SJSA1 (cell line): ENCODE results near the gene FOXL1. TPM values are rescaled to one million over a fixed set of nuclear protein-coding genes. Genes with fewer than 3 reads are reported as not detected.

Source experiments
- DNase-seq, 2 experiments: peaks; one replicate each; pipeline ENCODE4 v3.0.0-alpha.2; 2015 to 2020; ENCODE audit warnings: low spot score in 2 of 2, low read depth in 1 of 2
- H3K27ac ChIP-seq: fragments of 250-450 bp; sonication (Bioruptor Pico); 2 replicates; pipeline ENCODE4 v1.5.1; 2020; ENCODE audit warnings: mild to moderate bottlenecking, moderate library complexity
- H3K27me3 ChIP-seq: fragments of 250-450 bp; sonication (Bioruptor Pico); replicated peaks from 2 replicates; pipeline ENCODE4 v1.5.1; 2020; ENCODE audit warnings: mild to moderate bottlenecking, moderate library complexity
- H3K36me3 ChIP-seq: fragments of 250-450 bp; sonication (Bioruptor Pico); 2 replicates; pipeline ENCODE4 v1.5.1; 2020; ENCODE audit warnings: mild to moderate bottlenecking
- H3K4me1 ChIP-seq: fragments of 250-450 bp; sonication (Bioruptor Pico); replicated peaks from 2 replicates; pipeline ENCODE4 v1.6.1; 2021; ENCODE audit warnings: mild to moderate bottlenecking
- H3K4me3 ChIP-seq: fragments of 250-450 bp; sonication (Bioruptor Pico); 2 replicates; pipeline ENCODE4 v1.5.1; 2020; ENCODE audit warnings: mild to moderate bottlenecking
- H3K9me3 ChIP-seq: fragments of 250-450 bp; sonication (Bioruptor Pico); replicated peaks from 2 replicates; pipeline ENCODE4 v1.5.1; 2020; ENCODE audit warnings: mild to moderate bottlenecking
- total RNA-seq: library from RNA; depleted of rRNA; stranded (reverse); fragments of >200 nt; shearing (Covaris generic); gene quantifications from 2 replicates; pipeline ENCODE4 v1.2.3, GENCODE V29; 2014

FOXL1 gene
- total RNA-seq, 1 experiment from 2014 or later = 43.2 TPM

DNA sequence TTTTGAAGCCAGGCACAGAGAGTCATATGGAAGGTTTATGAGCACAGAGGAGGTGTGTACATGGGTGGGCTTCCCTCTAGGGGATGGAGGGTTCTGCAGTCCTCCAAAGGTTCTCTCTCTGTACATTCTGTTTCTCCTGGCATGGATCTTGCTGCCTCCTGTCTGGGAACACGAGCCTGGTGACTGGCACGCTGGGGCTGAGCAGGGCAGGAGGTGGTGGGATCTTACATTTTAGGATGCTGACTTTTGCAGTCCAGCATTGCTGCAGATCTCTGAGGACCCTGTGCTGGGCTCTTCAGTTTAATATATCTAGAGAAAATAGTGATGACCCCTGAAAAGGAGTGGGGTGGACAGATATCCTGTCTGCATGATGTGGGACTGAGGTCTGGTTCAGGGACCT lies 23.0 kb downstream of the FOXL1 start:
- DNase-seq = peak in 1 of 2 experiments; percentile 25
- Histone ChIP-seq H3K27me3 (no peaks in the 10 kb centered on the region), H3K4me1 (no peaks in the 10 kb centered on the region), H3K27ac (no peak overlapping the region), H3K36me3 (no peaks in the 10 kb centered on the region), H3K9me3 (no peaks in the 10 kb centered on the region), H3K4me3 (no peak overlapping the region)

GRCh38 chr16:86602521-86602920 lies 24.2 kb downstream of the FOXL1 start:
- H3K4me1 ChIP-seq = peaks cover under 1% of the 10 kb centered on the region; the same call in 1 of the 2 replicates
- no peaks in the 10 kb centered on the region for H3K27me3 ChIP-seq
- DNase-seq = no peak
- H3K27ac ChIP-seq = no peak overlapping the region
- no peaks in the 10 kb centered on the region for H3K36me3 ChIP-seq
- H3K9me3 ChIP-seq = no peaks in the 10 kb centered on the region
- no peak overlapping the region for H3K4me3 ChIP-seq

GRCh38 chr16:86604436-86605193 lies 26.3 kb downstream of the FOXL1 start:
- Histone ChIP-seq H3K9me3 (no peaks in the 10 kb centered on the region), H3K27ac (no peak overlapping the region), H3K36me3 (no peaks in the 10 kb centered on the region), H3K4me1 (peaks cover 20% of the 10 kb centered on the region), H3K27me3 (no peaks in the 10 kb centered on the region), H3K4me3 (no peak overlapping the region)
- DNase-seq = peak in 1 of 2 experiments; percentile 31

GRCh38 chr16:86605950-86606349 lies 27.6 kb downstream of the FOXL1 start:
- peaks cover 33% of the 10 kb centered on the region for H3K4me1 ChIP-seq
- H3K27ac ChIP-seq = no peak overlapping the region
- no peaks in the 10 kb centered on the region for H3K9me3 ChIP-seq
- no peaks in the 10 kb centered on the region for H3K36me3 ChIP-seq
- no peaks in the 10 kb centered on the region for H3K27me3 ChIP-seq
- DNase-seq = peak in 1 of 2 experiments; percentile 28
- H3K4me3 ChIP-seq = no peak overlapping the region

GRCh38 chr16:86608301-86608747 lies 30.0 kb downstream of the FOXL1 start:
- Histone ChIP-seq H3K9me3 (no peaks in the 10 kb centered on the region), H3K36me3 (no peaks in the 10 kb centered on the region), H3K4me1 (peaks cover 34% of the 10 kb centered on the region), H3K27ac (peak overlapping the region; percentile 98), H3K27me3 (no peaks in the 10 kb centered on the region), H3K4me3 (no peak overlapping the region)
- peak; percentile 87 to 93 for DNase-seq

GRCh38 chr16:86609115-86609514 lies 30.8 kb downstream of the FOXL1 start:
- H3K27ac ChIP-seq = peak overlapping the region; percentile 98
- DNase-seq = peak; percentile 83 to 97
- H3K9me3 ChIP-seq = no peaks in the 10 kb centered on the region
- peak overlapping the region; percentile 9 for H3K4me3 ChIP-seq
- no peaks in the 10 kb centered on the region for H3K27me3 ChIP-seq
- H3K36me3 ChIP-seq = no peaks in the 10 kb centered on the region
- peaks cover 34% of the 10 kb centered on the region for H3K4me1 ChIP-seq

DNA sequence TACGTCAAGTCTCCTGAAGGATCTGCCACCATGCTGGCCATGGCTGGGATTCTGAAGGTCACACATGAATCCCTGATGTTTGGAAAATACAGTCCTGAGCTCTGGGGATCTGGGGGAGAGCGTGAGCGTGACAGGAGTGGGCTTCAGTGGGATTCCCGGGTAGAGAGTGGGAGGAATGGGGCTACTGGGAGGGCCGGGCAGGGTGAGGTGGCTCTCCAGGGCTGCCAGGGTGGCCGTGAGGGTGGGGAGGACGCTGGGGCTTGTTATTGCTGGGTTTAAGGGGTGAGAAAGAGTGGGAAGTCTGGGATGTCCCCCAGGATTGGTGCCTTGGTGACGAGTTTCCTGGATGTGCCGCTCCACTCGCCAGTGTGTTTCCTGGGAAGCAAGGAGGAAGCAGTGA lies 31.3 kb downstream of the FOXL1 start:
- H3K36me3 ChIP-seq = no peaks in the 10 kb centered on the region
- H3K4me1 ChIP-seq = peaks cover 34% of the 10 kb centered on the region
- peak overlapping the region; percentile 9 for H3K4me3 ChIP-seq
- H3K27ac ChIP-seq = peak overlapping the region; percentile 98
- no peaks in the 10 kb centered on the region for H3K9me3 ChIP-seq
- H3K27me3 ChIP-seq = no peaks in the 10 kb centered on the region
- DNase-seq = peak in 1 of 2 experiments; percentile 53

GRCh38 chr16:86610779-86611524 lies 32.6 kb downstream of the FOXL1 start:
- H3K4me1 ChIP-seq = peaks cover 34% of the 10 kb centered on the region
- no peaks in the 10 kb centered on the region for H3K9me3 ChIP-seq
- no peak overlapping the region for H3K27ac ChIP-seq
- H3K27me3 ChIP-seq = no peaks in the 10 kb centered on the region
- H3K36me3 ChIP-seq = no peaks in the 10 kb centered on the region
- DNase-seq = no peak
- no peak overlapping the region for H3K4me3 ChIP-seq

DNA sequence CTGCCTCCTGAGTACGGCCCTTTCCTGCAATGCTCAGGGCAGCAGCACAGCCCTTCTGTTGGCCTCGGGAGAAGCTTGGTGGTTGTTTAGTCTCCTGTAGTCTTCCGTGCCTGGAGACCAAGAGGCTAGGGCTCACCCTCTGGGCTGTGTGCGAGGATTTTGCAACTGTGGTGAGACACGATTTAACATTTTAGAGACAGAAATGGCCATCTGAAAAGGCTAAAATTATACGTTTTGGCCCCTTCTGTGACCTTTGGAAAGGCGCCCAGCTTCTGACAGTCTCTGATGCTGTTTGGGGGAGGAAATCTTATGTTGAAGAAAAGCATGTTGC lies 33.1 kb downstream of the FOXL1 start:
- H3K4me3 ChIP-seq = no peak overlapping the region
- no peak for DNase-seq

DNA sequence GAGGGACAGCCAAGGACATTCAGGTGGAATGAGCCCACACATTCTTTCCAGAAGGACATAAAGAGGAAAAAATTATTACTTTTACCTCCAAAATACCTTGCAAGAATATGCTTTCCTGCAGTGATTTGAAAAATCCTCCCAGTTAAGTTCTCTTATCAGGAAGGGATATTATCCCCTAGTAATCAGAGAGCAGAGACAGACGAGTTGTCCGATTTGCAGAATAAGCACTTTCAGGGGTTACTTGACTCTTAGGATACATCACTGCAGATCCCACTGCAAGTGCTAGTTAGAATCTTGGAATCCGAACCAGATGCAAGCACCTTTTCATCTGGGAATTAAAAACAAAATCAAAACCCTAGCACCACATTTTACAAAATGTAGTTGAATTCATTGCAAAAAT lies 33.6 kb downstream of the FOXL1 start:
- Histone ChIP-seq H3K4me1 (peaks cover 34% of the 10 kb centered on the region), H3K4me3 (no peak overlapping the region), H3K36me3 (no peaks in the 10 kb centered on the region), H3K9me3 (no peaks in the 10 kb centered on the region), H3K27me3 (no peaks in the 10 kb centered on the region), H3K27ac (no peak overlapping the region)
- no peak for DNase-seq

More for the DNA sequence above, 33.1 kb downstream of the FOXL1 start:
- peaks cover 34% of the 10 kb centered on the region for H3K4me1 ChIP-seq
- no peaks in the 10 kb centered on the region for H3K27me3 ChIP-seq
- H3K9me3 ChIP-seq = no peaks in the 10 kb centered on the region
- H3K36me3 ChIP-seq = no peaks in the 10 kb centered on the region
- no peak overlapping the region for H3K27ac ChIP-seq

DNA sequence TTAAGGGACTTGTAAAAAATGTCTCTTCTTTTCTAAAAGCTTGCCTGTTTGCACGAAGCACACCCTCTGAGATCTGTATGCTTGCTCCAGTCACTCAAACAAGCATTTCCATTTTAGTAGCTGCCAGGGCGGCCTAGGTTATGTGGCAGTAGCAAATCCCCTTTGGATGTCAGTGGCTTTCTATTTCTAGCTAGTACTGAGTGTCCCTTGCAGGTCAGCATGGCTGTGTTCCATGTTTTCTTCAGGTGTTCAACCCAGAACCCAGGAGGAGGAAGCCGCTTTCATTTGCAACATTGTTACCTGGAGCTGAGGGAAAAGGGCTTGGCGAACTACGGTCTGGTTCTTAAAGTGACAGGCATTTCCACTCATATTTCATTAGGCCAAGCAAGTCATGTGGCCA lies 36.4 kb downstream of the FOXL1 start:
- no peak overlapping the region for H3K4me3 ChIP-seq
- H3K4me1 ChIP-seq = peaks cover 25% of the 10 kb centered on the region
- no peak overlapping the region for H3K27ac ChIP-seq
- no peak for DNase-seq
- no peaks in the 10 kb centered on the region for H3K9me3 ChIP-seq
- no peaks in the 10 kb centered on the region for H3K36me3 ChIP-seq
- no peaks in the 10 kb centered on the region for H3K27me3 ChIP-seq

DNA sequence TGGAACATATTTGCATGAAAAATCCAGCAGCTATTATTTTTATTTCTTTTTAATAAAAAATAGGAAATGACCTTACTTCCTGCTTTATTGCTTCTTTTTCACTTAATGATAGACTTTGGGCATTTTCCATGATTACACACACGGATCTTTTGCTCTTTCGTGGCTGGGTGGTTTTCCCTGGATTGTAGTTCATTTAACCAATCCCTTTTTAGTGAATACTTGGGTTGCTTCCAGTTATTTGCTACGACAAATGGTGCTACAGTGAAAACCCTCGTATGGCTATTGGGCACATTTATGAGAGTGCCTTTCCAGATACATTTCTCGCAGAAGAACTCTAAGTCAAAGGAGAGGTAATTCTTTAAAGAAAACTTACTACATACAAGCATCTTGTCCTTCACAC lies 38.6 kb downstream of the FOXL1 start:
- H3K9me3 ChIP-seq = no peaks in the 10 kb centered on the region
- peaks cover 12% of the 10 kb centered on the region for H3K4me1 ChIP-seq
- H3K4me3 ChIP-seq = no peak overlapping the region
- no peaks in the 10 kb centered on the region for H3K27me3 ChIP-seq
- no peak overlapping the region for H3K27ac ChIP-seq
- no peaks in the 10 kb centered on the region for H3K36me3 ChIP-seq
- DNase-seq = no peak

GRCh38 chr16:86618431-86619238 lies 40.3 kb downstream of the FOXL1 start:
- DNase-seq = peak; percentile 55 to 72
- Histone ChIP-seq H3K36me3 (no peaks in the 10 kb centered on the region), H3K27me3 (no peaks in the 10 kb centered on the region), H3K9me3 (no peaks in the 10 kb centered on the region), H3K4me1 (peaks cover 12% of the 10 kb centered on the region), H3K27ac (no peak overlapping the region), H3K4me3 (peak overlapping the region; percentile 45)
